Naive B cell (primary cell): ENCODE measurements around the gene PEX12. TPM values are rescaled to one million over a fixed set of nuclear protein-coding genes. Genes with fewer than 3 reads are reported as not detected.

ENCODE experiments used
- ATAC-seq, 2 donors: fragments of 150-1000 bp; cut with Tn5 transposase; 2 replicates each; pipeline ENCODE4 v1.10.0; 2021; ENCODE audit warnings: low read depth in 2 of 2, mild to moderate bottlenecking in 2 of 2, moderate library complexity in 2 of 2
- DNase-seq: peaks from one replicate; pipeline ENCODE4 v3.0.0; 2022
- H3K27ac Mint-ChIP-seq, 6 donors: one replicate each; pipeline ENCODE4 v1.8.0; 2020 to 2022; ENCODE audit warnings: mild to moderate bottlenecking in 6 of 6, mixed read lengths in 6 of 6, moderate library complexity in 5 of 6, inconsistent platforms in 2 of 6
- H3K27me3 Mint-ChIP-seq, 3 donors: one replicate each; pipeline ENCODE4 v1.8.0; 2021 to 2022; ENCODE audit warnings: mixed read lengths in 3 of 3, mild to moderate bottlenecking in 1 of 3
- H3K36me3 Mint-ChIP-seq, 2 donors: one replicate each; pipeline ENCODE4 v1.8.0; 2020 to 2022; ENCODE audit warnings: mixed read lengths in 2 of 2, inconsistent platforms in 1 of 2, mild to moderate bottlenecking in 1 of 2
- H3K4me1 Mint-ChIP-seq, 3 donors: one replicate each; pipeline ENCODE4 v1.8.0; 2020 to 2022; ENCODE audit warnings: mixed read lengths in 3 of 3, inconsistent platforms in 1 of 3, mild to moderate bottlenecking in 1 of 3, moderate library complexity in 1 of 3
- H3K4me3 Mint-ChIP-seq, 8 donors: one replicate each; pipeline ENCODE4 v1.8.0; 2020 to 2022; ENCODE audit warnings: mild to moderate bottlenecking in 8 of 8, mixed read lengths in 8 of 8, moderate library complexity in 8 of 8, inconsistent platforms in 2 of 8
- H3K9me3 Mint-ChIP-seq, 7 donors: one replicate each; pipeline ENCODE4 v1.8.0; 2020 to 2022; ENCODE audit warnings: mixed read lengths in 7 of 7, mild to moderate bottlenecking in 5 of 7, inconsistent platforms in 2 of 7, moderate library complexity in 1 of 7
- polyA plus RNA-seq, 6 donors: library from polyadenylated mRNA; unstranded; fragments of 300-500 nt; fragmentation: Illumina TruSeq; gene quantifications; one replicate each; pipeline ENCODE4 v1.2.3, GENCODE V29; 2021; ENCODE audit warnings: low read depth in 6 of 6

PEX12 gene
- polyA plus RNA-seq, 6 donors from 2014 or later = 1.6 to 2.6 (median 2.4) TPM

- Mint-ChIP-seq H3K36me3 (peaks cover 8 to 16% of the 10 kb centered on the region in 2 donors), H3K9me3 (no peaks in the 10 kb centered on the region), H3K27me3 (no peaks in the 10 kb centered on the region), H3K4me1 (peaks cover 0 to 6% (median 4%) of the 10 kb centered on the region in 3 donors), H3K27ac (no peak overlapping the region), H3K4me3 (no peak overlapping the region)
- DNase-seq = no peak
- no peak for ATAC-seq
These were observed 18.3 kb upstream of the PEX12 start for GRCh38 chr17:35596530-35597233.

- H3K36me3 Mint-ChIP-seq = peaks cover 8 to 16% of the 10 kb centered on the region in 2 donors
- peaks cover 0 to 6% (median 4%) of the 10 kb centered on the region in 3 donors for H3K4me1 Mint-ChIP-seq
These were observed 17.7 kb upstream of the PEX12 start for GRCh38 chr17:35596072-35596471.

GRCh38 chr17:35588196-35588920 is 10.0 kb upstream of the PEX12 start:
- no peaks in the 10 kb centered on the region for H3K9me3 Mint-ChIP-seq
- H3K27me3 Mint-ChIP-seq = peaks cover 0 to 15% (median 7%) of the 10 kb centered on the region in 3 donors
- H3K36me3 Mint-ChIP-seq = peaks cover 0 to 7% of the 10 kb centered on the region in 2 donors
- DNase-seq = no peak
- ATAC-seq = no peak
- peaks cover 14 to 43% (median 26%) of the 10 kb centered on the region in 3 donors for H3K4me1 Mint-ChIP-seq
- H3K27ac Mint-ChIP-seq = peak overlapping the region; percentile 44 to 99 (median 96)
- H3K4me3 Mint-ChIP-seq = peak overlapping the region; percentile 90 to 100 (median 98)

More at GRCh38 chr17:35596072-35596471, 17.7 kb upstream of the PEX12 start:
- Mint-ChIP-seq H3K27ac (peak overlapping the region in 1 of 6 donors; percentile 69), H3K4me3 (no peak overlapping the region), H3K27me3 (no peaks in the 10 kb centered on the region), H3K9me3 (no peaks in the 10 kb centered on the region)
- ATAC-seq = no peak
- no peak for DNase-seq

GRCh38 chr17:35587074-35587961 is 8.9 kb upstream of the PEX12 start, which contains the start of gene AP2B1:
Gene AP2B1 (plus strand): TSS chr17:35587322. CDS start chr17:35594031, 6,709 bp downstream.
- Mint-ChIP-seq H3K36me3 (peaks cover 0 to 7% of the 10 kb centered on the region in 2 donors), H3K27me3 (peaks cover 0 to 17% (median 7%) of the 10 kb centered on the region in 3 donors), H3K4me3 (peak within 1 kb of the TSS; percentile 90 to 100 (median 98)), H3K27ac (peak within 1 kb of the TSS; percentile 95 to 99 (median 98)), H3K4me1 (peaks cover 14 to 43% (median 26%) of the 10 kb centered on the region in 3 donors), H3K9me3 (no peaks in the 10 kb centered on the region)
- DNase-seq = peak; percentile 97
- peak; percentile 97 for ATAC-seq

- H3K4me3 Mint-ChIP-seq = peak overlapping the region; percentile 90 to 100 (median 98)
- DNase-seq (no peak), ATAC-seq (peak in 1 of 2 donors; percentile 1)
- H3K4me1 Mint-ChIP-seq = peaks cover 14 to 43% (median 26%) of the 10 kb centered on the region in 3 donors
- peaks cover 0 to 17% (median 7%) of the 10 kb centered on the region in 3 donors for H3K27me3 Mint-ChIP-seq
- no peaks in the 10 kb centered on the region for H3K9me3 Mint-ChIP-seq
- peaks cover 0 to 7% of the 10 kb centered on the region in 2 donors for H3K36me3 Mint-ChIP-seq
- H3K27ac Mint-ChIP-seq = peak overlapping the region; percentile 95 to 99 (median 98)
These were observed 8.2 kb upstream of the PEX12 start for GRCh38 chr17:35586569-35587073.

- Mint-ChIP-seq H3K36me3 (peaks cover 0 to 7% of the 10 kb centered on the region in 2 donors), H3K9me3 (no peaks in the 10 kb centered on the region), H3K4me3 (peak overlapping the region in 1 of 8 donors; percentile 27), H3K27me3 (peaks cover 0 to 17% (median 7%) of the 10 kb centered on the region in 3 donors), H3K4me1 (peaks cover 11 to 32% (median 22%) of the 10 kb centered on the region in 3 donors), H3K27ac (no peak overlapping the region)
- ATAC-seq = no peak
- no peak for DNase-seq
These were observed 5.7 kb upstream of the PEX12 start for GRCh38 chr17:35584061-35584460.

- Mint-ChIP-seq H3K36me3 (no peaks in the 10 kb centered on the region), H3K27ac (peak overlapping the region; percentile 95 to 99 (median 98)), H3K4me3 (peak overlapping the region; percentile 94 to 100 (median 98)), H3K4me1 (peaks cover 15 to 27% (median 16%) of the 10 kb centered on the region in 3 donors), H3K9me3 (no peaks in the 10 kb centered on the region), H3K27me3 (peaks cover 0 to 6% (median 1%) of the 10 kb centered on the region in 3 donors)
- DNase-seq (no peak), ATAC-seq (no peak)
These were observed 610 bp upstream of the PEX12 start for GRCh38 chr17:35578929-35579432.

GRCh38 chr17:35577830-35578196 is 558 bp downstream of the PEX12 start:
- Mint-ChIP-seq H3K9me3 (no peaks in the 10 kb centered on the region), H3K27ac (peak overlapping the region; percentile 95 to 99 (median 98)), H3K4me3 (peak overlapping the region; percentile 94 to 100 (median 98)), H3K4me1 (peaks cover 15 to 32% (median 16%) of the 10 kb centered on the region in 3 donors), H3K36me3 (no peaks in the 10 kb centered on the region), H3K27me3 (no peaks in the 10 kb centered on the region)
- DNase-seq (no peak), ATAC-seq (no peak)

- Mint-ChIP-seq H3K27me3 (no peaks in the 10 kb centered on the region), H3K4me1 (peaks cover 16 to 38% (median 16%) of the 10 kb centered on the region in 3 donors), H3K36me3 (no peaks in the 10 kb centered on the region), H3K9me3 (no peaks in the 10 kb centered on the region), H3K27ac (peak overlapping the region in 2 of 6 donors; percentile 41 to 73), H3K4me3 (peak overlapping the region in 5 of 8 donors; percentile 3 to 94 (median 35))
- DNase-seq = no peak
- ATAC-seq = no peak
These were observed 2.6 kb downstream of the PEX12 start for GRCh38 chr17:35575759-35576158.

- no peaks in the 10 kb centered on the region for H3K9me3 Mint-ChIP-seq
- peak overlapping the region in 2 of 6 donors; percentile 0 to 27 for H3K27ac Mint-ChIP-seq
- H3K4me3 Mint-ChIP-seq = peak overlapping the region; percentile 56 to 99 (median 94)
- DNase-seq (no peak), ATAC-seq (no peak)
- H3K4me1 Mint-ChIP-seq = peaks cover 17 to 44% (median 32%) of the 10 kb centered on the region in 3 donors
- no peaks in the 10 kb centered on the region for H3K36me3 Mint-ChIP-seq
- H3K27me3 Mint-ChIP-seq = no peaks in the 10 kb centered on the region
These were observed 9.0 kb downstream of the PEX12 start for GRCh38 chr17:35569405-35569804.

- ATAC-seq = no peak
- no peak for DNase-seq
These were observed 9.8 kb downstream of the PEX12 start for GRCh38 chr17:35568561-35568960.

GRCh38 chr17:35566968-35567367 is 11.4 kb downstream of the PEX12 start:
- Mint-ChIP-seq H3K27me3 (peaks cover 0 to 8% (median 5%) of the 10 kb centered on the region in 3 donors), H3K4me1 (peaks cover 17 to 35% (median 32%) of the 10 kb centered on the region in 3 donors), H3K9me3 (no peaks in the 10 kb centered on the region), H3K27ac (peak overlapping the region in 2 of 6 donors; percentile 21 to 49), H3K36me3 (no peaks in the 10 kb centered on the region), H3K4me3 (peak overlapping the region; percentile 53 to 99 (median 96))
- DNase-seq (no peak), ATAC-seq (no peak)

More at GRCh38 chr17:35568561-35568960, 9.8 kb downstream of the PEX12 start:
- Mint-ChIP-seq H3K27me3 (peaks cover 0 to 4% (median 3%) of the 10 kb centered on the region in 3 donors), H3K9me3 (no peaks in the 10 kb centered on the region), H3K27ac (peak overlapping the region in 5 of 6 donors; percentile 87 to 97 (median 94)), H3K36me3 (no peaks in the 10 kb centered on the region), H3K4me1 (peaks cover 17 to 40% (median 32%) of the 10 kb centered on the region in 3 donors), H3K4me3 (peak overlapping the region; percentile 90 to 99 (median 97))
